ENCODE results near the gene IGF1R.

- TF ChIP-seq CTCF (IDR thresholded peaks at IDR 0.05) (no peak), EZH2phosphoT487 (IDR thresholded peaks at IDR 0.05) (no peak)
These were observed 70.9 kb downstream of the IGF1R start for GRCh38 chr15:98719137-98719740.

All from neural progenitor cell (in vitro differentiated cells).